IMR-90 (cell line): Measurements from ENCODE around the gene H3-3A. TPM values are rescaled to one million over a fixed set of nuclear protein-coding genes. Genes with fewer than 3 reads are reported as not detected.

Experiments
- ATAC-seq: fragments of 200-7000 bp; cut with Tn5 transposase; 2 replicates; pipeline ENCODE4 v1.9.1; 2020; ENCODE audit warnings: low read depth, mild to moderate bottlenecking, moderate library complexity
- BruUV-seq: library from RNA; stranded (reverse); fragments of 400-500 nt; replicated peaks from 2 replicates; lab custom pipeline; 2021; lab: Mats Ljungman, UMichigan
- CTCF ChIA-PET: fragments of 300-600 bp; formaldehyde crosslinking; extraction: SDS; loops from one replicate; lab custom pipeline; 2021; ENCODE audit warnings: antibody characterized with exemption; lab: Yijun Ruan, JAX
- POLR2A ChIA-PET: fragments of 300-600 bp; sonication (Branson Sonifier 250); formaldehyde crosslinking; loops from one replicate; lab custom pipeline; 2022; ENCODE audit warnings: antibody characterized with exemption; ENCODE audit not compliant: unreplicated experiment; lab: Charles Lee
- DNase-seq: peaks from one replicate; pipeline ENCODE4 v3.0.0; 2013
- H2AFZ ChIP-seq: replicated peaks from 2 replicates; pipeline ENCODE3; 2013; ENCODE audit warnings: low read length, mild to moderate bottlenecking; ENCODE audit not compliant: poor library complexity
- H2AK5ac ChIP-seq: 2 replicates; pipeline ENCODE4 v1.6.1; 2013; ENCODE audit warnings: low read depth, low read length, inconsistent platforms
- H2AK9ac ChIP-seq: replicated peaks from 2 replicates; pipeline ENCODE3; 2013; ENCODE audit warnings: mild to moderate bottlenecking, low read depth, low read length, moderate library complexity; ENCODE audit not compliant: poor library complexity
- H2BK120ac ChIP-seq: 2 replicates; pipeline ENCODE4 v1.6.1; 2013; ENCODE audit warnings: low read depth, low read length, inconsistent platforms
- H2BK15ac ChIP-seq: 3 replicates; pipeline ENCODE4 v1.6.1; 2013; ENCODE audit warnings: low read depth, low read length, inconsistent platforms
- H2BK20ac ChIP-seq: 2 replicates; pipeline ENCODE4 v1.6.1; 2013; ENCODE audit warnings: low read depth, mild to moderate bottlenecking, inconsistent platforms, low read length, moderate library complexity
- H2BK5ac ChIP-seq: 2 replicates; pipeline ENCODE4 v1.6.1; 2013; ENCODE audit warnings: mild to moderate bottlenecking, low read depth, low read length, inconsistent platforms; ENCODE audit not compliant: poor library complexity, severe bottlenecking
- H3K14ac ChIP-seq: replicated peaks from 2 replicates; pipeline ENCODE4 v1.6.1; 2013; ENCODE audit warnings: low read depth, low read length, inconsistent platforms
- H3K18ac ChIP-seq: 2 replicates; pipeline ENCODE4 v1.6.1; 2013; ENCODE audit warnings: low read depth, low read length, control low read depth
- H3K23ac ChIP-seq: 2 replicates; pipeline ENCODE4 v1.6.1; 2013; ENCODE audit warnings: low read depth, low read length, inconsistent platforms
- H3K27ac ChIP-seq: 2 replicates; pipeline ENCODE4 v1.5.1; 2013; ENCODE audit warnings: mild to moderate bottlenecking, control low read depth, low read length; ENCODE audit not compliant: insufficient read depth
- H3K27me3 ChIP-seq: 2 replicates; pipeline ENCODE4 v1.6.1; 2013; ENCODE audit warnings: low read length; ENCODE audit not compliant: control insufficient read depth, insufficient read depth
- H3K36me3 ChIP-seq: 2 replicates; pipeline ENCODE4 v1.6.1; 2013; ENCODE audit warnings: low read length, mixed read lengths; ENCODE audit not compliant: control insufficient read depth, insufficient read depth
- H3K4ac ChIP-seq: 2 replicates; pipeline ENCODE4 v1.6.1; 2013; ENCODE audit warnings: low read depth, low read length, inconsistent platforms
- H3K4me1 ChIP-seq: 2 replicates; pipeline ENCODE4 v1.6.1; 2013; ENCODE audit warnings: low read length, mixed read lengths; ENCODE audit not compliant: control insufficient read depth, insufficient read depth
- H3K4me2 ChIP-seq: 2 replicates; pipeline ENCODE4 v1.6.1; 2013; ENCODE audit warnings: low read depth, mild to moderate bottlenecking, control low read depth, low read length, moderate library complexity
- H3K4me3 ChIP-seq: 2 replicates; pipeline ENCODE4 v1.5.1; 2013; ENCODE audit warnings: low read depth, mild to moderate bottlenecking, control low read depth, low read length, moderate library complexity; ENCODE audit not compliant: insufficient read depth
- H3K56ac ChIP-seq: 2 replicates; pipeline ENCODE4 v1.6.1; 2013; ENCODE audit warnings: low read length, inconsistent platforms; ENCODE audit not compliant: insufficient read depth; ENCODE audit errors: extremely low read depth
- H3K79me1 ChIP-seq, 2 experiments: 2 replicates each; pipeline ENCODE4 v1.6.1; 2013; ENCODE audit warnings: low read length in 2 of 2, inconsistent platforms in 1 of 2, low read depth in 1 of 2
- H3K9ac ChIP-seq: 2 replicates; pipeline ENCODE4 v1.6.1; 2013; ENCODE audit warnings: low read depth, low read length, control low read depth
- H3K9me1 ChIP-seq: 2 replicates; pipeline ENCODE4 v1.6.1; 2013; ENCODE audit warnings: low read length, inconsistent platforms; ENCODE audit not compliant: insufficient read depth
- H3K9me3 ChIP-seq: 2 replicates; pipeline ENCODE4 v1.6.1; 2013; ENCODE audit warnings: low read length; ENCODE audit not compliant: control insufficient read depth, insufficient read depth
- H4K20me1 ChIP-seq: 2 replicates; pipeline ENCODE4 v1.6.1; 2013; ENCODE audit warnings: low read length, inconsistent platforms; ENCODE audit not compliant: insufficient read depth
- H4K5ac ChIP-seq: 2 replicates; pipeline ENCODE4 v1.6.1; 2013; ENCODE audit warnings: mild to moderate bottlenecking, low read depth, low read length, control low read depth
- H4K8ac ChIP-seq, 2 experiments: 2 replicates each; pipeline ENCODE4 v1.6.1; 2013; ENCODE audit warnings: low read depth in 2 of 2, low read length in 2 of 2, control low read depth in 1 of 2, inconsistent platforms in 1 of 2
- H4K91ac ChIP-seq: 2 replicates; pipeline ENCODE4 v1.6.1; 2013; ENCODE audit warnings: low read depth, low read length, inconsistent platforms; ENCODE audit not compliant: insufficient read depth
- BHLHE40 ChIP-seq: fragments of 150-350 bp; IDR thresholded peaks from 2 replicates; pipeline ENCODE4 v1.6.1; 2016; ENCODE audit warnings: mild to moderate bottlenecking, low read depth, low read length
- ELK1 ChIP-seq: fragments of 150-350 bp; IDR thresholded peaks from 2 replicates; pipeline ENCODE4 v1.6.1; 2016; ENCODE audit warnings: low read depth, mild to moderate bottlenecking, low read length, moderate library complexity, borderline replicate concordance
- FOS ChIP-seq: fragments of 150-350 bp; IDR thresholded peaks from 2 replicates; pipeline ENCODE4 v1.6.1; 2016; ENCODE audit warnings: low read depth, low read length
- MAFK ChIP-seq: IDR thresholded peaks from 2 replicates; pipeline ENCODE4 v1.6.1; 2012; ENCODE audit warnings: low read depth, low read length, improper control_type of control experiment
- MAZ ChIP-seq: IDR thresholded peaks from 2 replicates; pipeline ENCODE4 v1.6.1; 2012; ENCODE audit warnings: low read depth, mild to moderate bottlenecking, low read length, improper control_type of control experiment, moderate library complexity, borderline replicate concordance
- MXI1 ChIP-seq: IDR thresholded peaks from 2 replicates; pipeline ENCODE4 v1.6.1; 2012; ENCODE audit warnings: low read depth, mild to moderate bottlenecking, low read length, moderate library complexity, borderline replicate concordance
- NFE2L2 ChIP-seq: fragments of 150-350 bp; IDR thresholded peaks from 2 replicates; pipeline ENCODE4 v1.6.1; 2016; ENCODE audit warnings: low read depth, mild to moderate bottlenecking, low read length
- RFX5 ChIP-seq: IDR thresholded peaks from 2 replicates; pipeline ENCODE4 v1.8.0; 2012; ENCODE audit warnings: low read depth, mild to moderate bottlenecking, low read length, moderate library complexity
- WGBS, 2 experiments: methylation state at CpG; one replicate each; pipeline versions ENCODE4 v1.1.5 to v1.1.7; 2013; ENCODE audit warnings: missing lambda C conversion rate in 2 of 2; ENCODE audit not compliant: insufficient read length in 1 of 2; ENCODE audit errors: extremely low coverage in 2 of 2; 5-methylcytosine and 5-hydroxymethylcytosine counted together
- dilution Hi-C: fragments of 300-500 bp; cut with HindIII; formaldehyde crosslinking; loops from one replicate; pipeline ENCODE4 v1.14.3; 2018; ENCODE audit warnings: low sequenced_read_pairs; ENCODE audit not compliant: unreplicated experiment
- in situ Hi-C: fragments of 300-500 bp; cut with MboI; formaldehyde crosslinking; loops from 3 replicates; pipeline ENCODE4 v1.14.3; 2019; ENCODE audit warnings: low sequenced_read_pairs, inconsistent platforms, mixed read lengths
- intact Hi-C: fragments of 100-400 bp; cut with micrococcal nuclease; formaldehyde crosslinking; loops from 2 replicates; pipeline ENCODE4 v1.10.0; 2022
- polyA plus RNA-seq, 3 experiments: library from polyadenylated mRNA; depleted of rRNA; stranded (reverse); fragments of >200 nt; gene quantifications; 2 replicates each; pipeline ENCODE4 v1.2.3, GENCODE V29; 2012; ENCODE audit warnings: low replicate concordance in 1 of 3
- total RNA-seq: library from RNA; depleted of rRNA; stranded (reverse); fragments of >200 nt; gene quantifications from 2 replicates; pipeline ENCODE4 v1.2.3, GENCODE V29; 2012
- TF ChIP-seq, protein P1 (sequence below): fragments of 150-350 bp; IDR thresholded peaks from 2 replicates; pipeline ENCODE4 v1.6.1; 2017; ENCODE audit warnings: mild to moderate bottlenecking, antibody characterized with exemption, low read length, low read depth

H3-3A gene
- total and polyA plus RNA-seq, 2 of the 4 experiments (the other 2 are of a cell fraction), result 188 to 256 TPM

DNA sequence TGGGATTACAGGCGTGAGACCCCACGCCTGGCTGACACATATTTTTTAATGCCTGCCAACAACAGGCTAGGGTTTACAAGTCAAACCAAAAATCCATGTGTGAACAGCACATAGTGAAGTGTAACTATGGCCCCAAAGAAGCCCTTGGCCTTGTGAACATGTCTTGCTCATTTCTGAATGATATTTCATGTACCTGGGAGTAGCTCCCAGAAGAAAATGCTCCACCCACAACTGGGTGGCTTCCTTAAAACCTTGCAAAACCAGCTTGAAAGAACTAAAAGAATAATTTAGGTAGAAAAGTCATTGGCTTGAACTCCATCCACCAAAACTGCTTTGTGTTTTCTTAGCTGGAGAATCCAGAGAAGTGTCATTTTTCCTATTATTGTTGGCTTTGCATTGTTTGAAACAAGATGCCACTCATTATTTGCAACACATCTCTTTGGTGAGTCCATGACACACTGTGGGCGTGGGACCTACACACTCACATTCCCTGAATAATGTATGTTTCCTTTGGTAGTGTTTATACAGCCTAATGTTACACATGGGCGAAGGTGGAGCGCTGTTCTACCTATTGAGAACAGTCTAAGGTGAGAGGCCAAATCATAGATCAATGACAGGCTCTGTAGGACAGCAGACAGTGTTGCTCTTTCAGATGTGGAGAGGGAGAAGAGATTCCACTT, 34.8 kb upstream of the H3-3A start:
- CTCF ChIA-PET, result no interaction called here
- Histone ChIP-seq H3K4me3 (no peak overlapping the region), H3K56ac (no peak overlapping the region), H2AFZ (no peak overlapping the region), H2AK5ac (no peak overlapping the region), H3K18ac (no peak overlapping the region), H3K4me1 (no peaks in the 10 kb centered on the region), H4K20me1 (no peaks in the 10 kb centered on the region; the same call in 1 of the 2 replicates), H2BK5ac (no peak overlapping the region), H2BK15ac (no peak overlapping the region), H4K5ac (no peak overlapping the region), H2BK20ac (no peak overlapping the region), H3K9me3 (no peaks in the 10 kb centered on the region), H3K36me3 (no peaks in the 10 kb centered on the region), H3K27ac (no peak overlapping the region), H4K91ac (no peak overlapping the region), H2BK120ac (no peak overlapping the region), H3K27me3 (peaks cover 8% of the 10 kb centered on the region), H3K9me1 (no peaks in the 10 kb centered on the region), H3K4me2 (no peak overlapping the region), H3K4ac (no peak overlapping the region), H3K14ac (no peak overlapping the region), H4K8ac (no peak overlapping the region), H3K9ac (no peak overlapping the region), H3K79me1 (no peaks in the 10 kb centered on the region), H2AK9ac (no peak overlapping the region), H3K23ac (no peak overlapping the region)
- dilution Hi-C loops (no loop called here), in situ Hi-C loops (no loop called here), intact Hi-C loops (no loop called here)
- TF ChIP-seq RFX5, result no peak
- TF ChIP-seq BHLHE40, result no peak
- TF ChIP-seq, protein P1, sequence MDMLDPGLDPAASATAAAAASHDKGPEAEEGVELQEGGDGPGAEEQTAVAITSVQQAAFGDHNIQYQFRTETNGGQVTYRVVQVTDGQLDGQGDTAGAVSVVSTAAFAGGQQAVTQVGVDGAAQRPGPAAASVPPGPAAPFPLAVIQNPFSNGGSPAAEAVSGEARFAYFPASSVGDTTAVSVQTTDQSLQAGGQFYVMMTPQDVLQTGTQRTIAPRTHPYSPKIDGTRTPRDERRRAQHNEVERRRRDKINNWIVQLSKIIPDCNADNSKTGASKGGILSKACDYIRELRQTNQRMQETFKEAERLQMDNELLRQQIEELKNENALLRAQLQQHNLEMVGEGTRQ, result no peak
- TF ChIP-seq MXI1, result no peak
- no peak for TF ChIP-seq MAZ
- no peak for TF ChIP-seq NFE2L2
- TF ChIP-seq ELK1, result no peak
- no peak for TF ChIP-seq MAFK
- no peak for TF ChIP-seq FOS
- POLR2A ChIA-PET, result no interaction called here
- no peak for DNase-seq
- no peak for ATAC-seq
- no CpG with 5 or more reads among the region's 5 CpGs for WGBS, 2 experiments
- BruUV-seq, result no TSS peak
